ENCODE measurements around the gene TTC7B. TPM values are rescaled to one million over a fixed set of nuclear protein-coding genes. Genes with fewer than 3 reads are reported as not detected.

Gene TTC7B
- total and polyA plus RNA-seq, 9 of the 15 experiments (the other 6 are each of a cell fraction or from before 2014, with no cell fraction given): 2.2 to 77.2 (median 36.7) TPM

GRCh38 chr14:90830931-90831701 is 14.9 kb upstream of the TTC7B start:
- ATAC-seq (no peak), DNase-seq (ENCODE audit: extremely low read depth in 1 of 4, low spot score in 3 of 4) (no peak), FAIRE-seq (no peak)
- H3K27me3 ChIP-seq (ENCODE audit: control insufficient read depth in 2 of 2, insufficient read depth in 2 of 2, low read length in 2 of 2): no peaks in the 10 kb centered on the region
- 0 out of 2 replicates have a peak, but pooled peaks cover 3% of the 10 kb centered on the region for H3K9me3 ChIP-seq (replicated peaks; ENCODE audit: control insufficient read depth, insufficient read depth, low read depth, low read length)
- POLR2A ChIA-PET: interaction anchor here (1.0 kb wide), 1 partner anchor 27 kb away, joined by 3 read pairs; no protein-coding TSS in a partner anchor
- peaks cover 12 to 18% of the 10 kb centered on the region in 2 experiments for H3K4me1 ChIP-seq (replicated peaks in 1 of 2; ENCODE audit: control insufficient read depth in 2 of 2, insufficient read depth in 2 of 2, low read length in 2 of 2)
- no TSS peak for BruUV-seq (replicated peaks)
- H3K4me2 ChIP-seq (ENCODE audit: insufficient read depth, low read length): no peak overlapping the region
- H4K20me1 ChIP-seq (replicated peaks; ENCODE audit: control insufficient read depth, insufficient read depth, low read length): no peaks in the 10 kb centered on the region
- H3K9ac ChIP-seq (ENCODE audit: insufficient read depth in 1 of 2, low read depth in 2 of 2, low read length in 2 of 2): peak overlapping the region in 1 of 2 experiments; percentile 17; a peak in 1 of 4 replicates
- H3K9me1 ChIP-seq (ENCODE audit: control insufficient read depth, insufficient read depth, low read length): no peaks in the 10 kb centered on the region
- CTCF ChIA-PET (ENCODE audit: low intra/inter-chr PET ratio): no interaction called here
- WGBS (ENCODE audit: insufficient coverage, low coverage, missing lambda C conversion rate): 43% methylated on average over 10 of the region's 26 CpGs
- TF ChIP-seq NRF1 (conservative IDR thresholded peaks at IDR 0.05 in 1 of 2, IDR thresholded peaks at IDR 0.05 in 1 of 2) (no peak), FIP1L1 (IDR thresholded peaks at IDR 0.05; ENCODE audit: low read depth, low read length, poor library complexity, severe bottlenecking) (no peak), ARID2 (IDR thresholded peaks at IDR 0.05) (no peak), ZBTB8A (IDR thresholded peaks at IDR 0.05; ENCODE audit: partially characterized antibody) (no peak), MED1 (CRISPR knock-in tag; IDR thresholded peaks at IDR 0.05; ENCODE audit: borderline replicate concordance) (no peak), NR4A1 (CRISPR knock-in tag; IDR thresholded peaks at IDR 0.05) (no peak), NR4A1 (tag; IDR thresholded peaks at IDR 0.05) (no peak), RUNX1 (IDR thresholded peaks at IDR 0.05; ENCODE audit: low read depth) (no peak), POLR2B (IDR thresholded peaks at IDR 0.05; ENCODE audit: low read depth, partially characterized antibody) (no peak), CTBP1 (IDR thresholded peaks at IDR 0.05; ENCODE audit: borderline replicate concordance) (no peak)
- TF ChIP-seq, protein P1, sequence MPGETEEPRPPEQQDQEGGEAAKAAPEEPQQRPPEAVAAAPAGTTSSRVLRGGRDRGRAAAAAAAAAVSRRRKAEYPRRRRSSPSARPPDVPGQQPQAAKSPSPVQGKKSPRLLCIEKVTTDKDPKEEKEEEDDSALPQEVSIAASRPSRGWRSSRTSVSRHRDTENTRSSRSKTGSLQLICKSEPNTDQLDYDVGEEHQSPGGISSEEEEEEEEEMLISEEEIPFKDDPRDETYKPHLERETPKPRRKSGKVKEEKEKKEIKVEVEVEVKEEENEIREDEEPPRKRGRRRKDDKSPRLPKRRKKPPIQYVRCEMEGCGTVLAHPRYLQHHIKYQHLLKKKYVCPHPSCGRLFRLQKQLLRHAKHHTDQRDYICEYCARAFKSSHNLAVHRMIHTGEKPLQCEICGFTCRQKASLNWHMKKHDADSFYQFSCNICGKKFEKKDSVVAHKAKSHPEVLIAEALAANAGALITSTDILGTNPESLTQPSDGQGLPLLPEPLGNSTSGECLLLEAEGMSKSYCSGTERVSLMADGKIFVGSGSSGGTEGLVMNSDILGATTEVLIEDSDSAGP (CRISPR knock-in tag; IDR thresholded peaks at IDR 0.05): no peak
- in situ Hi-C loops (cut with MboI): no loop called here
- no peak overlapping the region for H3K4me3 ChIP-seq
- no peaks in the 10 kb centered on the region for H3K36me3 ChIP-seq (ENCODE audit: control insufficient read depth, insufficient read depth, low read length)
- intact Hi-C loops (cut with micrococcal nuclease): no loop called here
- no peak overlapping the region for H3K27ac ChIP-seq (ENCODE audit: extremely low read depth, low read depth, low read length)
- no peak overlapping the region for H2AFZ ChIP-seq (ENCODE audit: low read depth, low read length)
- H3K79me2 ChIP-seq (ENCODE audit: control insufficient read depth, insufficient read depth, low read length): no peaks in the 10 kb centered on the region; the same call in 2 of the 3 replicates

Measured in K562 (cell line).